Measurements from ENCODE around the gene DCUN1D4. TPM values are rescaled to one million over a fixed set of nuclear protein-coding genes. Genes with fewer than 3 reads are reported as not detected.

DCUN1D4 gene
- total RNA-seq, 1 donor, result 62.6 TPM

DNA sequence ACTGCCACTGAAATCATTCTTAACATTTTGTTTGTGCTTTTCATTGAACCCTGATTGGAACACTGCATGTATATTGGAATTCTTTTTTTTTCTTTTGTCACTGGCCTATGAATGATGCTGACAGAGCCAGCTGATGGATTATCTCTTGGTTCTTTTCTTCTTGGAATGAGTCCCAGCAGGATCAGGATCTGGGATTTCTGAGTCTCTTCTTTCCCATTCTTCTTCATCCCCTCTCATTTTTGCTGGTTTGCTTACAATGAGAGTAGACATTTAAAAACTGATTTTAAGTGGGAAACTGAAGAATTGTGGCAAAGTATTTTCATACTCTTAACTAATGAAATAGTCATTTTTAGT, 9.0 kb downstream of the DCUN1D4 start:
- no peak overlapping the region for H3K4me3 ChIP-seq (ENCODE audit: low read depth, low read length)
- TF ChIP-seq, protein P1, sequence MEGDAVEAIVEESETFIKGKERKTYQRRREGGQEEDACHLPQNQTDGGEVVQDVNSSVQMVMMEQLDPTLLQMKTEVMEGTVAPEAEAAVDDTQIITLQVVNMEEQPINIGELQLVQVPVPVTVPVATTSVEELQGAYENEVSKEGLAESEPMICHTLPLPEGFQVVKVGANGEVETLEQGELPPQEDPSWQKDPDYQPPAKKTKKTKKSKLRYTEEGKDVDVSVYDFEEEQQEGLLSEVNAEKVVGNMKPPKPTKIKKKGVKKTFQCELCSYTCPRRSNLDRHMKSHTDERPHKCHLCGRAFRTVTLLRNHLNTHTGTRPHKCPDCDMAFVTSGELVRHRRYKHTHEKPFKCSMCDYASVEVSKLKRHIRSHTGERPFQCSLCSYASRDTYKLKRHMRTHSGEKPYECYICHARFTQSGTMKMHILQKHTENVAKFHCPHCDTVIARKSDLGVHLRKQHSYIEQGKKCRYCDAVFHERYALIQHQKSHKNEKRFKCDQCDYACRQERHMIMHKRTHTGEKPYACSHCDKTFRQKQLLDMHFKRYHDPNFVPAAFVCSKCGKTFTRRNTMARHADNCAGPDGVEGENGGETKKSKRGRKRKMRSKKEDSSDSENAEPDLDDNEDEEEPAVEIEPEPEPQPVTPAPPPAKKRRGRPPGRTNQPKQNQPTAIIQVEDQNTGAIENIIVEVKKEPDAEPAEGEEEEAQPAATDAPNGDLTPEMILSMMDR (IDR thresholded peaks at IDR 0.05; ENCODE audit: insufficient read depth, low read length), result no peak
- DNase-seq (ENCODE audit: low read depth), result no peak

DNA sequence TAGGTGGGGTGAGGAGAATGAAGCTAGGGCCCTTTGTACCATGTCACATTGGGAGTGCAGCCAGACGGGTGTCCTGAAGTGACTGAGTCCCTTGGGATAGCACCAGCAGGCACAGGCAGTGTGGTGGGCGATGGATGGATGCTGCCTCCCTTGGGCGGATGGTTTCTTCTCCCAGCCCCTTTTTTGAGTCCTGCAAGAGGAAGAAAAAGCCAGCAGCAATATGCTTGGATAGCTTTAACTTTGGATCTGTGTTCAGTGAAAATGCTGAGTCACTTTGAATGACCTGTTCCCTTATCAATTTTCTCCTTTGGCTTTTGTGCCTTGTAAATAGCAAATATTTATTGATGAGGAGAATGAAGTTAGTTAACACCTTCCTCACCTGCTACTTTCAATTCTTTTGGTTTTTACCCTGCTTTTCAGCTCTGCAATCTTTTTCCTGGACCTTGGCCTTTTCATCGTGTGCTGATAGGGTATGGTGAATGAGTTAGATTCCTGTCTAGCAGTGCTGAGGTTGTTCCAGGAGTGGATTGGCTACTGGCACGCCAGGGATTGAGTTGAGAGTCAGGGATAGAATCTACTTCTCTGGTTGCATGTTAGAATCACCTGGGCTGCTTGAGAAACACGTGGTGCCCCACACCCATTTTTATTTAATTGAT, 10.2 kb downstream of the DCUN1D4 start:
- DNase-seq (ENCODE audit: low read depth), result peak; percentile 60
- TF ChIP-seq, protein P1 (IDR thresholded peaks at IDR 0.05; ENCODE audit: insufficient read depth, low read length), result no peak
- H3K4me3 ChIP-seq (ENCODE audit: low read depth, low read length), result no peak overlapping the region

DNA sequence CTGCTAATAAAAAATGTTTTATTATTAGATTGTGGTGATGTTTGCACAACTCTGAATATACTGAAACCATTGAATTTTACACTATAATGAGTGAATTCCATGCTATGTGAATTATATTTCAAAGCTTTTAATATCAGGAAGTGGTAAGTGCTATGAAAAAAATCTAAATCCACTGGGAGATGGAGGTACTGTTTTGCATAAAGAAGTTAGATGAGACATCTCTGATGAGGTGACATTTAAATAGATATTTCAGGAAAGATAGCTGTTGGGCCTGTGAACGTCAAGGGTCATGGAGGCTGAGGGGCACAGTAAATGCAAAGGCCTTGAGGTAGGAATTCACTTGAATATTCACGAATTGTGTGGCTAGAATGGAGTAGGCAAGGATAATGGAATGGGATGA, 12.3 kb downstream of the DCUN1D4 start:
- TF ChIP-seq, protein P1 (IDR thresholded peaks at IDR 0.05; ENCODE audit: insufficient read depth, low read length), result no peak
- no peak overlapping the region for H3K4me3 ChIP-seq (ENCODE audit: low read depth, low read length)
- DNase-seq (ENCODE audit: low read depth), result no peak

DNA sequence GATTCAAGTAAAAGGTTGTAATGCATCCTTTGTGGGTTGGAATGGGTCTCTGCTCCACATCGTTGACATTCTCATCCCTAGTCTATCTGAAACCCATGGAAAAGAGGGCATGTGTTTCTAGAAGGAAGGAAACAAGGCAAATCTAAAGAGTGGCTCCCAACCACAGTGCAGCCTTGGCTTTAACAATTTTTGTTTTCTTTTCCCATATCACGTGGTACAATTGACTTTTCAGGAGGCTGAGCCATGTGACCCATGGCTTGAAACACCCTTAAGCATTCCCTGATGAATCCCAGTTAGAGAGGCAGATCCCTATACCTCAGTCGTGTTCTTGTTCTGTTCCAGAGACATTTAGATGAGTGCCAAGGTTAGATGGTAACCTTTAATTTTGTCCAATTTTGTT, 12.8 kb downstream of the DCUN1D4 start:
- H3K4me3 ChIP-seq (ENCODE audit: low read depth, low read length), result no peak overlapping the region
- DNase-seq (ENCODE audit: low read depth), result no peak
- TF ChIP-seq, protein P1 (IDR thresholded peaks at IDR 0.05; ENCODE audit: insufficient read depth, low read length), result no peak

DNA sequence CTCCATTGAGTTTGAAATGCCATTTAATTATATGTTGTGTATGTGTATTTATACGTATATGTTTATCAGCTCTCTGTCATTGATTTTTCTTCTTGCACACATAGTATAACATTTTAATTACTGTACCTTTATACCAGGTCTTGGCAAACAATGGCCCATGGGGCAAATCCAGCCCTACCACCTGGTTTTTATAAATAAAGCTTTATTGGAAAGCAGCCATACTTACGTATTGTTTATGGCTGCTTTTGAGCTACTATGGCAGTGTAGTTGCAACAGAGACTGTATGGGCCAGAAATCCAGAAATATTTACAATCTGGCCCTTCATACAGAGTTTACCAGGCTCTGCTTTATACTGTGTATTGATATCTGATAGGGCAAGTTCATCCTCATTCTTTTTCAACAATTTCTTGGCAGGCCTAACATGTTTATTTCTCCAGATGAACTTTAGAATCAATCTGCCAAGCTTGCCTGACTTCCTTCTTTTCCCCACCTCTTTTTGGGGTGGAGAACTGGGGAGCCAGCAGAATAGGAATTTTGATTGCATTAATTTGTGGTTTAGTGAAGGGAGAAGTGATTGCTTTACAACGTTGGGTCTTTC, 15.8 kb downstream of the DCUN1D4 start:
- H3K4me3 ChIP-seq (ENCODE audit: low read depth, low read length), result no peak overlapping the region
- peak; percentile 27 for DNase-seq (ENCODE audit: low read depth)
- TF ChIP-seq, protein P1 (IDR thresholded peaks at IDR 0.05; ENCODE audit: insufficient read depth, low read length), result no peak

DNA sequence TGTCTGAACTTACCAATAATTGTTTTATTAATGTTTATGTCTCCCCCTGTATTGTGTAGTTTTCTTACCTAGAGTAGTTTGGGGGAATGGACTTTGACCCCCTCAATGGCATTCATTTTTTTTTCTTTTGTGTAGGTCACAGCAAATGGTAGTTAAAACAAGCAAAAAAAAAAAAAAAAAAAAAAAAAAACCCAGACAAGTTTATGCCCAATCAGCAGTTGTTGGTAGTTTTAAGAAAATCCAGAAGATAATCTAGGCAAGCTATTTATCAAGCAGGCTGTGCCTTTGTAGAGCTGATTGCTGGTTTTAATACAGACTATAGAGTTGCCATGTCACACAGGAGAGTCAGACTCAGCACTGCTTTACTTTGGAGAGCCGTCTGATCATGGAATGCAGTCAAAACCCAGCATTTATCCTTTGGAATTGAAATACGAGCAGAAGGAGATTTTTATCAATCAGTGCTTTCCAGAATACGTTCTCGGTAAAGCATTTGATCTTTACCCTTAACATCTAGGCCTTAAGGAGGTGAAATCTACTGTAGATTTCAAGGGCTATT, 16.6 kb downstream of the DCUN1D4 start:
- TF ChIP-seq, protein P1 (IDR thresholded peaks at IDR 0.05; ENCODE audit: insufficient read depth, low read length), result no peak
- DNase-seq (ENCODE audit: low read depth), result peak; percentile 26
- H3K4me3 ChIP-seq (ENCODE audit: low read depth, low read length), result no peak overlapping the region
